HCT116 (cell line): ENCODE data around the gene SLC26A3. TPM values are rescaled to one million over a fixed set of nuclear protein-coding genes. Genes with fewer than 3 reads are reported as not detected.

Experiments
- ATAC-seq: fragments of 200-7000 bp; cut with Tn5 transposase; 2 replicates; pipeline ENCODE4 v1.9.1; 2020; ENCODE audit warnings: mild to moderate bottlenecking, moderate library complexity
- BruUV-seq: library from RNA; stranded (reverse); fragments of 400-500 nt; replicated peaks from 2 replicates; lab custom pipeline; 2021; lab: Mats Ljungman, UMichigan
- CTCF ChIA-PET: fragments of 300-600 bp; sonication (Branson Sonifier 250); formaldehyde crosslinking; loops from one replicate; lab custom pipeline; 2021; ENCODE audit warnings: antibody characterized with exemption; lab: Charles Lee
- POLR2A ChIA-PET: fragments of 300-600, 350-600 bp; sonication (Branson Sonifier 250); formaldehyde crosslinking; loops from one replicate; lab custom pipeline; 2021; ENCODE audit warnings: antibody characterized with exemption; lab: Charles Lee
- RAD21 ChIA-PET, 2 experiments: fragments of 300-600 bp; sonication (Branson Sonifier 250); formaldehyde crosslinking; loops; one replicate each; lab custom pipeline; 2023; ENCODE audit warnings: low total read pairs in 2 of 2; ENCODE audit not compliant: uncharacterized antibody in 2 of 2, unreplicated experiment in 2 of 2, low non-redundant PET in 1 of 2; lab: Charles Lee
- DNase-seq: peaks from one replicate; pipeline ENCODE4 v3.0.0-alpha.2; 2010; ENCODE audit warnings: low read depth, low spot score
- H2AFZ ChIP-seq: fragments of 200-600 bp; shearing (Covaris generic), sonication (generic); 2 replicates; pipeline ENCODE4 v1.6.1; 2017; ENCODE audit warnings: low read depth, mixed run types, mixed read lengths, antibody characterized with exemption, low read length; ENCODE audit not compliant: poor library complexity, severe bottlenecking
- H3K27ac ChIP-seq: 2 replicates; pipeline ENCODE4 v1.5.1; 2012; ENCODE audit warnings: low read depth, low read length
- H3K27me3 ChIP-seq: fragments of 200-600 bp; sonication (generic); 2 replicates; pipeline ENCODE4 v1.6.1; 2016; ENCODE audit warnings: mixed run types, low read length, mixed read lengths; ENCODE audit not compliant: insufficient read depth
- H3K36me3 ChIP-seq, 2 experiments: fragments of 200-500 bp in 1 of 2; fragments of 200-600 bp in 1 of 2; sonication (Bioruptor generic) in 1 of 2; sonication (generic) in 1 of 2; 2 replicates each; pipeline versions ENCODE4 v1.5.1 to v1.6.1; 2014 to 2016; ENCODE audit warnings: low read length in 2 of 2, inconsistent platforms in 1 of 2, mixed read lengths in 1 of 2, mixed run types in 1 of 2; ENCODE audit not compliant: insufficient read depth in 2 of 2, control insufficient read depth in 1 of 2
- H3K4me1 ChIP-seq, 2 experiments: fragments of 200-600 bp in 1 of 2; sonication (generic) in 1 of 2; 2 replicates each; pipeline versions ENCODE4 v1.5.1 to v1.6.1; 2012 to 2017; ENCODE audit warnings: low read length in 2 of 2, inconsistent platforms in 1 of 2, mild to moderate bottlenecking in 1 of 2, mixed read lengths in 1 of 2, mixed run types in 1 of 2, moderate library complexity in 1 of 2; ENCODE audit not compliant: insufficient read depth in 2 of 2, control insufficient read depth in 1 of 2
- H3K4me2 ChIP-seq: fragments of 200-600 bp; sonication (generic); 2 replicates; pipeline ENCODE4 v1.6.1; 2017; ENCODE audit warnings: mixed run types, low read length, mixed read lengths
- H3K4me3 ChIP-seq, 2 experiments: fragments of 200-600 bp in 1 of 2; sonication (generic) in 1 of 2; replicated peaks in 1 of 2; 2 replicates each; pipeline ENCODE4 v1.5.1; 2011 to 2016; ENCODE audit warnings: low read length in 2 of 2, control low read depth in 1 of 2, low read depth in 1 of 2, mild to moderate bottlenecking in 1 of 2, mixed read lengths in 1 of 2, mixed run types in 1 of 2
- H3K79me2 ChIP-seq: fragments of 200-600 bp; sonication (generic); 2 replicates; pipeline ENCODE4 v1.6.1; 2017; ENCODE audit warnings: mild to moderate bottlenecking, mixed run types, low read length, moderate library complexity, mixed read lengths; ENCODE audit not compliant: insufficient read depth
- H3K9ac ChIP-seq: fragments of 200-600 bp; sonication (generic); 2 replicates; pipeline ENCODE4 v1.6.1; 2016; ENCODE audit warnings: low read length, mixed read lengths
- H3K9me2 ChIP-seq: fragments of 200-600 bp; sonication (generic), shearing (Covaris generic); 2 replicates; pipeline ENCODE4 v1.6.1; 2017; ENCODE audit warnings: mixed run types, mild to moderate bottlenecking, moderate library complexity; ENCODE audit not compliant: insufficient read depth
- H3K9me3 ChIP-seq, 2 experiments: fragments of 200-500 bp in 1 of 2; fragments of 200-600 bp in 1 of 2; sonication (Bioruptor generic) in 1 of 2; sonication (generic) in 1 of 2; 2 replicates each; pipeline ENCODE4 v1.6.1; 2014 to 2017; ENCODE audit warnings: low read length in 2 of 2, mixed read lengths in 2 of 2, inconsistent platforms in 1 of 2, low read depth in 1 of 2, mild to moderate bottlenecking in 1 of 2, mixed run types in 1 of 2, moderate library complexity in 1 of 2; ENCODE audit not compliant: control insufficient read depth in 1 of 2, insufficient read depth in 1 of 2
- H4K20me1 ChIP-seq: fragments of 200-600 bp; sonication (generic), shearing (Covaris generic); 2 replicates; pipeline ENCODE4 v1.6.1; 2017; ENCODE audit warnings: mixed run types, mild to moderate bottlenecking, moderate library complexity; ENCODE audit not compliant: insufficient read depth
- ATF3 ChIP-seq: IDR thresholded peaks from 2 replicates; pipeline ENCODE4 v1.6.1; 2012
- CEBPB ChIP-seq: IDR thresholded peaks from 2 replicates; pipeline ENCODE4 v1.6.1; 2012; ENCODE audit warnings: low read depth
- CTCF ChIP-seq, 3 experiments: fragments of 200-600 bp in 1 of 3; sonication (generic) in 1 of 3; IDR thresholded peaks in 2 of 3; conservative IDR thresholded peaks in 1 of 3; 2 replicates each; pipeline ENCODE4 v1.5.1; 2012 to 2017; ENCODE audit warnings: low read depth in 2 of 3, low read length in 2 of 3, antibody characterized with exemption in 1 of 3, borderline replicate concordance in 1 of 3, control low read depth in 1 of 3, mild to moderate bottlenecking in 1 of 3, mixed read lengths in 1 of 3, mixed run types in 1 of 3, moderate library complexity in 1 of 3; ENCODE audit not compliant: insufficient read depth in 1 of 3
- ELF1 ChIP-seq: IDR thresholded peaks from 2 replicates; pipeline ENCODE4 v1.6.1; 2012; ENCODE audit warnings: low read depth, borderline replicate concordance
- EZH2 ChIP-seq: fragments of 200-600 bp; sonication (generic); IDR thresholded peaks from 2 replicates; pipeline ENCODE4 v1.6.1; 2017; ENCODE audit warnings: antibody characterized with exemption, mixed run types
- POLR2A ChIP-seq: IDR thresholded peaks from 2 replicates; pipeline ENCODE4 v1.7.0; 2011; ENCODE audit warnings: borderline replicate concordance; ENCODE audit not compliant: insufficient read depth, insufficient read length; ENCODE audit errors: extremely low read depth
- RAD21 ChIP-seq: IDR thresholded peaks from 2 replicates; pipeline ENCODE4 v1.6.1; 2012; ENCODE audit warnings: low read depth, mild to moderate bottlenecking
- SIN3A ChIP-seq: IDR thresholded peaks from 2 replicates; pipeline ENCODE4 v1.6.1; 2012; ENCODE audit warnings: low read depth
- SP1 ChIP-seq: IDR thresholded peaks from 2 replicates; pipeline ENCODE4 v1.6.1; 2012; ENCODE audit warnings: low read depth
- SRF ChIP-seq: IDR thresholded peaks from 2 replicates; pipeline ENCODE4 v1.6.1; 2012; ENCODE audit warnings: low read depth
- YY1 ChIP-seq: IDR thresholded peaks from 2 replicates; pipeline ENCODE4 v1.6.1; 2011; ENCODE audit warnings: low read length, low read depth, moderate library complexity, mild to moderate bottlenecking; ENCODE audit not compliant: insufficient replicate concordance; ENCODE audit errors: extremely low read depth
- ZBTB33 ChIP-seq: IDR thresholded peaks from 2 replicates; pipeline ENCODE4 v1.6.1; 2011; ENCODE audit warnings: mild to moderate bottlenecking, low read length, moderate library complexity; ENCODE audit not compliant: insufficient replicate concordance; ENCODE audit errors: extremely low read depth
- ZNF274 ChIP-seq: fragments of 200-500 bp; sonication (Bioruptor generic); IDR thresholded peaks from 2 replicates; pipeline ENCODE4 v1.6.1; 2014; ENCODE audit warnings: mild to moderate bottlenecking, low read depth, low read length, inconsistent platforms
- intact Hi-C: fragments of 100-400 bp; cut with micrococcal nuclease; formaldehyde crosslinking; loops from 2 replicates; pipeline ENCODE4 v1.10.0; 2022
- total RNA-seq: library from RNA; stranded (reverse); gene quantifications from one replicate; pipeline ENCODE4 v1.2.1, GENCODE V29; 2021; ENCODE audit not compliant: unreplicated experiment
- TF ChIP-seq, protein P1 (sequence below): IDR thresholded peaks from 2 replicates; pipeline ENCODE4 v1.6.1; 2012; ENCODE audit warnings: low read depth

SLC26A3 gene
- total RNA-seq, 1 experiment from 2014 or later: 0.54 TPM

DNA sequence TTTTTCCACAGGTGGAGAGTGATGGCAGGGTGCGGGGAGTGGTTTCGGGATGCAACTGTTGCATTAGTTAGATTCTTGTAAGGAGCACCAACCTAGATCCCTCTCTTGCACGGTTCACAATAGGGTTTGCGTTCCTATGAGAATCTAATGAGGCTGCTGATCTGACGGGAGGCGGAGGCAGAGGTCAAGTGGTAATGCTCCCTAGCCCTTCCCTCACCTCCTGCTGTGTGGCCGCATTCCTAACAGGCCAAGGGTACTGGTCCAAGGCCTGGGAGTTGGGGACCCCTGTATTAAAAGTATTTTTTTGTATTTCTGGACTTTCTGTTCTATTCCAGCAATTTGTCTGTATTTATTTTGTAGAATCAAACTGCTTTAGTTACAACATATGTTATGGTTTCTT is 51.9 kb downstream of the SLC26A3 start:
- intact Hi-C loops: no loop called here
- DNase-seq (no peak), ATAC-seq (no peak)
- ChIA-PET POLR2A (no interaction called here), RAD21 (no interaction called here), CTCF (no interaction called here)
- H3K9me3 ChIP-seq: no peaks in the 10 kb centered on the region
- no peak overlapping the region for H3K27ac ChIP-seq
- H3K79me2 ChIP-seq: peaks cover 74% of the 10 kb centered on the region
- peaks cover 15% of the 10 kb centered on the region; the same call in 1 of the 2 replicates for H4K20me1 ChIP-seq
- BruUV-seq: no TSS peak
- no peaks in the 10 kb centered on the region for H3K27me3 ChIP-seq
- no peak overlapping the region for H2AFZ ChIP-seq
- no peaks in the 10 kb centered on the region for H3K9me2 ChIP-seq
- H3K4me3 ChIP-seq: no peak overlapping the region
- no peak overlapping the region for H3K9ac ChIP-seq
- TF ChIP-seq SP1 (no peak), ZNF274 (no peak), RAD21 (no peak), POLR2A (no peak), ATF3 (no peak), YY1 (no peak), ZBTB33 (no peak), ELF1 (no peak), SIN3A (no peak), CTCF (IDR thresholded peaks at IDR 0.05 in 2 of 3, conservative IDR thresholded peaks at IDR 0.05 in 1 of 3; ENCODE audit: borderline replicate concordance in 1 of 3, insufficient read depth in 1 of 3, low read depth in 2 of 3, low read length in 2 of 3) (no peak), EZH2 (no peak), CEBPB (no peak), SRF (no peak)
- TF ChIP-seq, protein P1, sequence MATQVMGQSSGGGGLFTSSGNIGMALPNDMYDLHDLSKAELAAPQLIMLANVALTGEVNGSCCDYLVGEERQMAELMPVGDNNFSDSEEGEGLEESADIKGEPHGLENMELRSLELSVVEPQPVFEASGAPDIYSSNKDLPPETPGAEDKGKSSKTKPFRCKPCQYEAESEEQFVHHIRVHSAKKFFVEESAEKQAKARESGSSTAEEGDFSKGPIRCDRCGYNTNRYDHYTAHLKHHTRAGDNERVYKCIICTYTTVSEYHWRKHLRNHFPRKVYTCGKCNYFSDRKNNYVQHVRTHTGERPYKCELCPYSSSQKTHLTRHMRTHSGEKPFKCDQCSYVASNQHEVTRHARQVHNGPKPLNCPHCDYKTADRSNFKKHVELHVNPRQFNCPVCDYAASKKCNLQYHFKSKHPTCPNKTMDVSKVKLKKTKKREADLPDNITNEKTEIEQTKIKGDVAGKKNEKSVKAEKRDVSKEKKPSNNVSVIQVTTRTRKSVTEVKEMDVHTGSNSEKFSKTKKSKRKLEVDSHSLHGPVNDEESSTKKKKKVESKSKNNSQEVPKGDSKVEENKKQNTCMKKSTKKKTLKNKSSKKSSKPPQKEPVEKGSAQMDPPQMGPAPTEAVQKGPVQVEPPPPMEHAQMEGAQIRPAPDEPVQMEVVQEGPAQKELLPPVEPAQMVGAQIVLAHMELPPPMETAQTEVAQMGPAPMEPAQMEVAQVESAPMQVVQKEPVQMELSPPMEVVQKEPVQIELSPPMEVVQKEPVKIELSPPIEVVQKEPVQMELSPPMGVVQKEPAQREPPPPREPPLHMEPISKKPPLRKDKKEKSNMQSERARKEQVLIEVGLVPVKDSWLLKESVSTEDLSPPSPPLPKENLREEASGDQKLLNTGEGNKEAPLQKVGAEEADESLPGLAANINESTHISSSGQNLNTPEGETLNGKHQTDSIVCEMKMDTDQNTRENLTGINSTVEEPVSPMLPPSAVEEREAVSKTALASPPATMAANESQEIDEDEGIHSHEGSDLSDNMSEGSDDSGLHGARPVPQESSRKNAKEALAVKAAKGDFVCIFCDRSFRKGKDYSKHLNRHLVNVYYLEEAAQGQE: no peak
- peaks cover 23 to 44% of the 10 kb centered on the region in 2 experiments for H3K36me3 ChIP-seq
- no peak overlapping the region for H3K4me2 ChIP-seq
- H3K4me1 ChIP-seq: no peaks in the 10 kb centered on the region
